Measurements from ENCODE around the gene ATP8A1.
"Not testable (repeated sequence)": the region's sequence is repeated elsewhere in the genome, so short reads cannot be mapped to it uniquely, and the experiment has no call there.

The ATP8A1 gene

GRCh38 chr4:42655921-42656678, 805 bp downstream of the ATP8A1 start:
- H3K27ac ChIP-seq: peak overlapping the region; percentile 88

GRCh38 chr4:42655269-42655637, 1.7 kb downstream of the ATP8A1 start:
- no peak overlapping the region for H3K27ac ChIP-seq
- TF ChIP-seq CTCF (conservative IDR thresholded peaks at IDR 0.05) (no peak), ZFX (IDR thresholded peaks at IDR 0.05) (no peak)

More at GRCh38 chr4:42655921-42656678, 805 bp downstream of the ATP8A1 start:
- TF ChIP-seq CTCF (conservative IDR thresholded peaks at IDR 0.05): no peak
- no peak for TF ChIP-seq ZFX (IDR thresholded peaks at IDR 0.05)

- H3K27ac ChIP-seq: no peak overlapping the region; the same call in 1 of the 2 replicates
- TF ChIP-seq CTCF (conservative IDR thresholded peaks at IDR 0.05) (no peak), ZFX (IDR thresholded peaks at IDR 0.05) (no peak)
Measured at GRCh38 chr4:42654631-42655268, 2.2 kb downstream of the ATP8A1 start.

GRCh38 chr4:42653626-42654560, 3.0 kb downstream of the ATP8A1 start:
- no peak overlapping the region; the same call in 1 of the 2 replicates for H3K27ac ChIP-seq
- TF ChIP-seq CTCF (conservative IDR thresholded peaks at IDR 0.05) (no peak), ZFX (IDR thresholded peaks at IDR 0.05) (no peak)

GRCh38 chr4:42652529-42653231, 4.2 kb downstream of the ATP8A1 start:
- H3K27ac ChIP-seq: not testable (repeated sequence)

GRCh38 chr4:42649870-42650269, 7.0 kb downstream of the ATP8A1 start:
- TF ChIP-seq CTCF (conservative IDR thresholded peaks at IDR 0.05): no peak
- TF ChIP-seq ZFX (IDR thresholded peaks at IDR 0.05): no peak
- H3K27ac ChIP-seq: no peak overlapping the region

- TF ChIP-seq ZFX (IDR thresholded peaks at IDR 0.05) (no peak), CTCF (conservative IDR thresholded peaks at IDR 0.05) (no peak)
- no peak overlapping the region for H3K27ac ChIP-seq
Measured at GRCh38 chr4:42646999-42647541, 9.8 kb downstream of the ATP8A1 start.
